GM18858 (cell line): ENCODE results near the gene MYH10.
"Not testable (repeated sequence)": the region's sequence is repeated elsewhere in the genome, so short reads cannot be mapped to it uniquely, and the experiment has no call there.

Experiments
- ATAC-seq: cut with Tn5 transposase; IDR thresholded peaks from one replicate; pipeline ENCODE4 v1.9.1; 2021; ENCODE audit not compliant: unreplicated experiment

Gene MYH10

DNA sequence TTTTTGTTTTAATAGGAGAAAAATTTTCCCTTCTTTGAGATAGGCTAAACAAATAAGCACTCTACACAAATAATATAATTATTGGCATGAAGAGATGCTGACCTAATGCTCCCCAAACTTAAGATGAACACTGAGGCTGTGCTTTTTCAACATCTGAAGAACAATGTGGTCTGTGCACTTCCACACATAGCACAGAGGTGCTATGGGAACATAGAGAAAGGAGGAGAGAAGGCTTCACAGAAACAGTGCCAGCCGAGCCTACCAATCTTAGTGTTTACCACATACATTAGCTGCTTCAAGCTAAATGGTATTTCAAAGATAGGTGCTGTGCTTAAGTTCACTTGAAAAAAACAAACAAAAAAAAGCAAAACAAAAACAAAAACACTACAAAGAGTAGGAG is 72.4 kb downstream of the MYH10 start:
- ATAC-seq: no peak

DNA sequence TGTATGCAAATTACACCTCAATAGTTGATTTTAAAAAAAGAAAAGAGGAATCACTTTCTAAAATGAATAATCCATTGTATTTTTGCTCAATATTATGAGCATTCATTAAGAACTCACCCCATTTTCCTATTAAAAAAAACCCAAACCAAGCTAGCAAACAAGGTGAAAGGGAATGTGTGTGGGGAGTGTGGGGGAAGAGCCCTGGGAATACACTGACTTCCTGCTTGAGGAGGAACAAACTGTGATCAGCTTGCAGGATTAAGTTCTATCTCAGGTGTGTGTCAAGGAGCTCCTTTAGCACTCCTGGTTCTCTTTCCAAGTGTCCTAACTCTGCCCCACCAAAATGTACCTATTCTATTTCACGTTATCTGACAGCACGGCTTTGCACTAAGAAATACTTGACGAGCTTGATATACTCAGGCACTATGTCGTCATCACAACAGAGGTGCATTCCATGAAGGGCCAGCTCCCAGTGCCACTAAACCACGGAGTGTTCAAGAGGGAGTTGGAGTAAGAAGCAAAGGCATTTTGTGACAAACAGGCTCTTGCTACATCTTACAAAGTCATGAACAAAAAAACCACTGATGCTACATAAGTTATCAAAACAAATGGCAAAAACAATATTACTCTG is 73.2 kb downstream of the MYH10 start:
- no peak for ATAC-seq

DNA sequence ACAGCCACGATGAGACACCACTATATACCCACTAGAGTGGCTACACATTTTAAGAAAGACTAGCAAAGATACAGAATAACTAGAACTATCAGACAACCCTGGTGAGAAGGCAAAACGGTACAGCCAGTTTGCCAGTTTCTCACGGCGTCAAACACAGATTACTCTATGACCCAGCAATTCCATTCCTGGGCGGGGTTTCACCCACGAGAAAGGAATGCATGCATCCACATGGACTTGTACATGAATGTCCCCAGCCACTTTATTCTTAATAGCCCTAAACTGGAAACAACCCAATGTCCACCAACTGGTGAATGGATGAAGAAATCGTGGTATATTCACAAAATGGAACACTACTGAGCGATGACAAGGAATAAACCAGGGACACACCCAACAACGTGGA is 74.5 kb downstream of the MYH10 start:
- no peak for ATAC-seq

DNA sequence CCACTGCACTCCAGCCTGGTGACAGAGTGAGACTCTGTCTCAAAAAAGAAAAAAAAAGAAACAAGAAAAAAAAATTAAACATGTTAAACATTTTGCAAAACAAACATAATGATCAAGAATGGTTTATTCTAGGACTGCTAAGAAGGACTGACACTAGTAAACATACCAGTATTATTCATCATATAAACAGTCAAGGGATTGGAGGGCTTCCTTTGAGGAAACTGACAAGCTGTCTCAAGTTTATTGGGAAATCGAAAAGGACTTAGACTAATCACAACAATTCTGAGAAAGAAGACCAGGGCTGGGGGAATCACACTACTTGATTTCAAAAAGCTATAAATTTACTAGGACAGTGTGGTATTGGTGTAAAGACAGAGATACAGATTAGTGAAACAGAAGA is 75.5 kb downstream of the MYH10 start:
- no peak for ATAC-seq

DNA sequence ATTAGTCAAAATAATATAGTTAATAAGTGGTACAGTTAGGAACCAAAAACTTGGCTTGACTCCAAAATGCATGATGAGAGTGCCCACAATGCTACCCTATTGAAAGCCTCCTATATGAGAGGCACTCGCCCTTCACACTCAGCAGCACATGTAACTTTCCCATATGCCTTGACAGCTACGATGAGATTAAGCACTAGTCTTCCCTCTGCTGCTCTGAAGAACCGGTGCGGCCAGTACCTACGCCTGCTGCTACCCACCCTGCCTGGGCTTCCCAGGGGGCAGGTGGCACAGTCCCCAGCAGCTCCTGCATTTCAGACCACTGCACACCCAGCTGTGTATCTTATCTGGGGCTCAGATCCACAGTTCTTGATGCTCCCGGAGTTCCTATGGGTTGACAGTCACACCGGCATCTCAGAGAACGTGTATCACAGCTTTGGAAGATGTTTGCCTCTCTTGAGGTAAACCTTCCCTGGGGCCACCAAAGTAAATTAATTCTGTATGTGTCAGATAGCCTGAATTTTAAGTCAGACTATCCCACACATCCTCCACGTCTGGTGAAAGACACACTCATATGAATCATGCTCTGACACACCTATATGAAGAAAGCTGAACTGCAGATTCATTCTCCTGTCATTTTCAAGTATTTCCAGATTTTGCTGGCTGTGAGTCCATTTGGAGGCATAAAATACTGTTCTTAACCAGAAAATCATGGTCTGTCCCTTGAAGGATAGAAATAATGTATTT is 77.8 kb downstream of the MYH10 start:
- no peak for ATAC-seq

DNA sequence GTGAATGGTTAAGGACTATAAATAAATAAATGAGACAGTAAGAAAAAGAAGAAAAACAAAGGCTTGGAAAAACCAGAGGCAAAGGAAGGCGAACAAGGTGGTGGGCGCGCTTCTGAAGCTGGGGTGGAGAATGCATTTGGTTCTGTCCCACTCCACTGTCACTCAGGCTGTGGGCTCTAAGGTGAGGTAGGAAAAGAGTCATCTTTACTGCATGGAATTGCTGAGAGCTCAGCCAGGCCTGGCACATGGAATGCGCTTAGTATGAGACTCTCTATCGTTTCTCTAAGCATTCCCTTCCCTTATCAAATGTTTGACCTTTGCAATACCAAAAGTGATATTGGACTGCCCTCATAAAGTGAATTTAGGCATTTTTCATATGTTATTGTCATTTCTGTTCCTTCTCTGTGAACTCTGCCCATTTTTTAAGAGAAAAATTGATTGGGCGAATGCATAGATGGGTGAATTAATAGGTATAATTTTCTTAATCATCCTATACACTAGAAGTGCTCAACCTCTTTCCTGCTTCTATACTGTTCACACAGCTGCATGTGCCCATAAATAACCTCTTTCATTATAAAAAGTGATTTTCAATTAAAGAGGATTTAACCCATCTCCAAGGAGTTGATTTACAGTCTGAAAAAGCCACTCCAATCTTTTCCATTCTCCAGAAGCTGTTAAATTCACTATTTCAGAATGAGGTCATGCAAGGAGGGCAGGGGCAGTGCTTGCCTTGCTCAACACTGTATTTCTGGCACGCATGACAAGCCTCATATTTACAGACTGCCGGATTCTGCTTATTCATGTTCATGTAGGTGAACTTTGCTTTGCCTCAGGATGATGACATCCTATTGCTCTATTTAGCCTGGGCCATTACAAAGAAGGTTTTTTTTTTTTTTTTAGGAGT is 87.7 kb downstream of the MYH10 start:
- ATAC-seq: no peak

DNA sequence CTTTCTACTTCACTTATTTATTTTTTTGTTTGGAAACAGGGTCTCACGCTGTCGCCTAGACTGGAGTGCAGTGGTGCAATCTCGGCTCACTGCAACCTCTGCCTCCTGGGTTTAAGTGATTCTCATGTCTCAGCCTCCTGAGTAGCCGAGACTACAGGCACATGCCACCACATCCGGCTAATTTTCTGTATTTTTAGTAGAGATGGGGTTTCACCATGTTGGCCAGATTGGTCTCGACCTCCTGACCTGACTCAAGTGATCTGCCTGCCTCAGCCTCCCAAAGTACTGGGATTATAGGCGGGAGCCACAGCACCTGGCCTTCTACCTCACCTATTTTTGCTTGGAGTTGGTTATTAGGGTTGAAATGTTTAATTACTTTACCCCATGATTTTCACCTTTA is 90.5 kb downstream of the MYH10 start:
- not testable (repeated sequence) for ATAC-seq

DNA sequence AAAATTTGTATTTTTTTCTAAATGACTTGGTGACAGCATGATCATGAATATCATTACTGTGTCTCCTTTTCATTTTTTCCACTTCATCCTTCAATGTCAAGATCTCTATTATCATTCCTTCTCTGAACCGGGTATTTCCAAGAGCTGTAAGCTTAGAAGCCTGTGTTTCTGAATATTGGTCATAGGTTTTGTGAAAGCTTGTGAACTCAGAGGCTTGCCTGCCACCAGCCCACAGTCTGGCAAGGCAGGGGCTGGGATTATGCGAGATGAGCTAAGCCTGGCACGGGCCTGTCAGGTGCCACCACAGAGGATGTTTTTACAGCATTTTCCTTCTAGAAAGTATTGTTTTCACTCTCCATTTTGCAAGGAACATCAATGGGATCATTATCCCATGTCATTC is 92.8 kb downstream of the MYH10 start:
- no peak for ATAC-seq

DNA sequence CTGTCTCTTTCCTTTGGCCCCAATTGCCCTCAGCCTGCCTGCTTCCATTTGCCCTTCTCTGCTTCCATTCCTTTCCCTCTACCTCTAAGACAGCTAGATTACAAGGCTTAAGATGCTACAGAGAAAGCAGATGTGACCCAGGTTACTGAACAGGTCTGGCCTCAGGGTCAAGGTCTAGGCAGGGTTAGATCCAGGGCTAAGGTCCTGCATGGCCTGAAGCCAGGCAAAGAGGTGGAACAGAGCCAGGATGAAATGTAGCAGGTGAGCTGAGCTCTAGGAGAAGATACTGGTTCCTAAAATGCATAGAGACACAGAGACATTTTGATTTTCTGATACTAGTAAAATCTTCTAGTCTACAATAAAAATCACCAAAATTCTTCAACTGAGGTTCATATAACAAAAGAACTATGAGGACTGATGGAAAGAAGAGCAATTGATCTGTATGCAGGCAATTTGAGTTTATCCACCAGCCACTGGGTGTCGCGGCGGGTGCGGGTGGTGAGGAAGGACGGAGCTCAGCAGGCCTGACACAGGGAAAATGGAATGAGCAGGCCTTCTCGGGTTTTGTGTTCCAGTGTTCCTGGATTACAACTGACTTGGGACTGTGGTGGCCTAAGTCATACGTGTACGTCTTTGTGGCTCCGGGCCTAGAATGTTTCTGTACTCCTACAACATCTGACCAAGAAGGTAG is 95.9 kb downstream of the MYH10 start:
- ATAC-seq: no peak

DNA sequence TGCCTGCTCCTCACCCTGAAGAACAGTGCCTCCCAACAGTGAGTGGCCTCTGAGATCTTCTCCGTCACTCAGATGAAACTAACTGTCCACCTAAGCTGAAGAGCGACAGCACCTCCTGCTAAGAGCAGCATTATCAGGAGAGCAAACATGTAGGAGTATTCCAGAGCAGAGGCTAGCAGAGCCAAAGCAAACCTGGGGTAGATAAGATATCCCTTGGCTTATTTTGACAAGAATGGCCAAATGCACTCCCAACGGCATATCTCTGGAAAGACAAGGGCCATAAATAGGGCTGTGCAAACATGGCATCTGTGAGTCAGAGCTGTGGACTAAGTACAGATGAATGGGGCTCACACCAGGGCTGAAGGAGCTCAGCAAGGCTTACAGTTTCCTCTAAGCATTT is 98.5 kb downstream of the MYH10 start:
- ATAC-seq: no peak

DNA sequence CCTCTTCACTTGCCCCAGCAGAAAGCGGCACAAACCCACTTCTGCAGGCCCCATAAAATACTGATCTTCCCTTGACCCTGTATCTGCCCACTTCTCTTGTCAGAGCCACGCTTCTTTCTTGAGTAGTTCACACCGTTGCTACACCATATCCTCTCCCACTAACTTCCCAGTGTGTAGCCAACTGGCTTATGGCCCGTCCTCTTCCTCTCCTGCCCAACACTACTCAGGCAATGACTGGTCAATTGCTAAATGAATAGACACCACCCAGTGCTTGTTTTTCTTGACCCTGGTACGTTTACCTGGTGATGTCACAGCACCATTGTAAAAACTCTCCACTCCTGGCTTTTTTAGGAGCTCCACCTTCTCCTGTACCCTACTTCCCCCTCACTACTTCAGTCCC is 107.9 kb downstream of the MYH10 start:
- ATAC-seq: no peak

DNA sequence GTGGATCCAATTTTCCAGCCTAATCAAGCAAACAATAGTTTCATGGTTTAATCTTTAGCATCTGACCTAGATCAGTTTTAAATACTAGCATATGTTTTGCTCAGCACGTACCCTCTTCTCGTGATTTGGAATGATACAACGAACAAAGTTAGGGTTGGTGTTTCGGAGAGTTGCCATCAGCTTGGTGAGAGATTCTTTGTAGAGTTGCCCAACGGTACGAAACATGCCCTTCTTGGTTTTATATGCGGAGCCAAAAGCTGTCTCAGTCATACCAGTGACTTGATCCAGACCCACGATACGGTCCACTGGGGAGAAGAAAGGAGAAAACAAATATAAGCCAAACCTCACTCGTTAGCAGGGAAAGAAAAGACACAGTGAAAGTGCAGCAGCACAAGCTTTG is 109.5 kb downstream of the MYH10 start:
- no peak for ATAC-seq

DNA sequence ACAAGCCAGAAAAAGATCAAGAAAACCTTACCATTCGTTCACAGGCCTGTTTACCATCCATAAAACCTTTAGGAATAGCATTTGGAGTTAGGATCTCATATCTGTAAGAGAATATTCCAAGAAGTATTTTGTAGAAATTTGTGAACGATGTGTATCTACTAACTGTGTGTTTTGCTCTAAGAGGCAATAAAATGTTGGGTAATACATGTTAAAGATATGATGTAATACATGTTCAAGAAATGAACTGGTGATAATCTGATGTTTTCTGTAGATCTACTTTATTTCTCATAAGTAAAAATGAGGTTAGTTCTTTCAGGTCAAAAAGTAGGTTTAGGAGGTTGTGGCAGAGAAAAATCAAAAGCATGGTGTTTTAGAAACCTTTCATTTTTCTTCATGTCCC is 111.7 kb downstream of the MYH10 start:
- no peak for ATAC-seq

DNA sequence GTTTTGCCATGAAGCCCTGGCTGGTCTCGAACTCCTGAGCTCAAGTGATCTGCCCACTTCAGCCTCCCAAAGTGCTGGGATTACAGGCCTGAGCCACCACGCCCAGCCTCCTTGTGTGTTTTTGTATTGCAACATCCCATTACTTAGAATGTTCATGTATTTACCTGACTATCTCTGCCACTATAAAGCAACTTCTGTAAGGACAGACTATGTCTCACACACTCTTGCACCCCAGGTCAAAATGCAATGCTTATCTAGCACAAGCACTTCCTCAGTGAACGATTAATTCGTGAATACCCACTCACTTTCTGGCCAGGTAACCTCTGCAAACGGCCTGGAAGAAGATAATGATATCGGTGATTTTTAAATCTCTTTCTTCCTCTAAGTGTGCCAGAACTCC is 112.2 kb downstream of the MYH10 start:
- ATAC-seq: no peak

DNA sequence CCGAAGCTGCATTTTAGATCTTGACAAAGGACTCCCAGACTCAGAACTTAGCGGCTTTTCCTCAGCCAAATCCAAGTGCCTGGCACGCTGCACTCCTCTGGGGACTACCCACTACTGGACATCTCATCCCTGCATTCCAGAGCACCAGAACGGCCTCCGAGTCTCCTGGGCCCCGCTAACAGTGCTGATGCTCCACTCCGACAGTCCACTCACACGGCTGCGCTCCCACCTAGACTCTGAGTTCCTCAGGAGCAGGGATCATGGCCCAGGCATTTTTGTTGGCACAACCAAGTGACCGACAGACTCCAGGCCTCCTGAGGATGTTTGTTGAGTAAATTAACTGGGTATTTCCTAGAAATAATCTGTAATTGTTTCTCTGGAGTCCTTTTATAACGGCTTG is 115.7 kb downstream of the MYH10 start:
- ATAC-seq: no peak

DNA sequence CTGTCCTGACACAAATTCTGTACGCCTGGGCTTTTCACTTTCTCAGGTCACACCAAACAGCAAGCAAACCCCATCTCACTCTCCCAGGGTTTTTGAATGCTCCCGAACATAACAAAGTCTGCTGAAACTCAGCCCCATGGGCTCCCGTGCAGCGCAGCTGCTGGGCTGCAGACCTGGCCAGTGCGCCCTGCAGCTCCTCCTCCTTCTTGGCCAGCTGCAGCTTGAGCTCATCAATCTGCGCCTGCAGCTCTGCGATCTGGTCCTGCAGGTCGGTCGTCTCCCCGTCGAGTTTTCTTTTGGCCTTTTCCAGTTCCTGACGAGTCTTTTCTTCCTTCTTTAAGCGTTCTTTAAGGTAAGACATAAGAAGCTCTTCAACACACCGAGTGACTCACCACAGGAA is 124.4 kb downstream of the MYH10 start:
- no peak for ATAC-seq

DNA sequence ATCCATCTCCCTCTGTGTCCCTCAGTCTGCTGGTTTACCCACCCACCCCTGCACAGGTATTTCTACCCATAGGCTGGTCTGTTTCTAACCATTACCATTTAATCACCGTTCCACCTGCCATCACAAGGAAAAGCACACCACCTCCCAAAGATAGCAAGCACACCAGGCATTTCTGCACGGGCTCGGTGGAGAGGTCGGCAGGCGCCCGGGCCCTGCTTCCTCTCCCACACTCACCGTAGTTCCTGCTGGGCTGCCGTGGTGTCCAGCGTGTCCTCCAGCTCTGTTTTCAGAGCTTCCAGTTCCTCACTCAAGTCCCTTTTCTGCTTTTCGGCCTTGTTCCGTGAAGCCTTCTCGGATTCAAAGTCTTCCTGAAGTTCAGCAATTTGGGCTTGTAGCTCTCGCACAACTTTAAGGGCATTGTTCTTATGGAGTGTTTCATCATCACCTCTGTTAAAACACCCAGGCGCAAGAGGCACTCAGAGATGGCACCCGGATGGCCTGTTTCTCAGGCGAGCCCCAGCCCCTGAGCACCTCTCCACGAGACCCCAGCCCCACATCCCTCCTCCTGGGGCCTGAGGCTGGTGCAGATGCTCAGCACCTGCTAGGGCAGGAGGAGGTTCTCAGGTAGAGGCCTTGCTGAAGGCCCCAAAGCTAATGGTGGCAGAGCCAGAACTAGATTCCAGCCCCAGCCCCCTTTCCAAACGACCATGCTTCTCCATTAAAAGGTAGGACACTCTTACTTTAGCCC is 125.9 kb downstream of the MYH10 start:
- no peak for ATAC-seq

DNA sequence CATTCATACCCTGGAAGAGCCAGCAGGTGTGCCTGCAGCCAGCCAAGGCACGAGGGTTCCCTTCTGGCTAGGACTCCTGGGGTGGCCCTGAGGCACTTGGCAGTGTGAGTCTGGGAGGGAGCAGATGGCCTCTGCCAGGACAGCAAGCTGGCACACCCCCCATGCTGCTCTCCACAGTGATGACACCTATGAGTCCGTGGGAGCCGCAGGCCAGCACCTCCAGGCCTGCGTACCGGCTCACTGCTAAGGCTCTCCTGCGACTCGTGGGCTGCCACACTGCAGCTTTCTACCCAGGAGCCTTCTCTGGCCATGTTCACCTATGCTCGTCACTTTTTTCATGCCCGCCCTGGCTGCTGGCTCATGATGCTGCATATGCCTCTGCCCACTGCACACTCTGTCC is 126.7 kb downstream of the MYH10 start:
- no peak for ATAC-seq

DNA sequence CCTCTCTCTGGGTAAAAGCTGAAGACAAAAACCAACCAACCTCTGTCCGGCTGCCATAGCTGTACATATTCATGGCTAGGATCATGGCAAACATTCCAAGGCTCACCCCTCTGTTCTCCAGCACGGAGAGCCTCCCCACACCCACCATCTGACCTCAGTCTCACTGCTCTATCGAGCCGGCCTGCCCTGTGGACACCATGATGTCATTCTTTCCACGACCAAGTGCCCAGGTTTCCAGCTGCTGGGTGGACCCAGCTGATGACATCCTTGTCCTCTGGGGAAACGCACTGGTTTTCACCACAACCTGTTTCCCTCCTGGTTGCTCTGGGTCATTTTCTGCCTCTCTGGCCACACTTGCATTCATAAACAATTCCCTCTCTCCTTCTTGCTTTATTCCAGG is 127.2 kb downstream of the MYH10 start:
- ATAC-seq: no peak

DNA sequence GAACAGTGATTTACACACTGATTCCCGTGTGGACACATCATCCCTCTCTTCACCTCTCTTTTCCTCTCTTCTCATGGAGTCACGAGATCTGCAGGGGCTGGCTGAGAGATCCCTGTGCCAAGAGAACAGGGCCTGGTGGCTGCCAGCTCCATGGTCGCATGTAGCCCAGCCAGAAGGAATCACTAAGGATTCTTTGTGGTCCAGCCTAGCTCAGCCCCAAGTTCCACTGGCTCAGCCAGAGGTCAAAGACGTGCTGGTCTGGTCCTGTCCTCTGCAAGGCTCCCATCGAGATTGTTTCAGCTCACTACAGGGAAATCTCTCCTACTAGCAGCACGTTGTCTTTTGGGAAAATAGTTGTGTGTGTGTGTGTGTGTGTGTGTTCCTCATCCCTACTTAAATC is 128.4 kb downstream of the MYH10 start:
- no peak for ATAC-seq

DNA sequence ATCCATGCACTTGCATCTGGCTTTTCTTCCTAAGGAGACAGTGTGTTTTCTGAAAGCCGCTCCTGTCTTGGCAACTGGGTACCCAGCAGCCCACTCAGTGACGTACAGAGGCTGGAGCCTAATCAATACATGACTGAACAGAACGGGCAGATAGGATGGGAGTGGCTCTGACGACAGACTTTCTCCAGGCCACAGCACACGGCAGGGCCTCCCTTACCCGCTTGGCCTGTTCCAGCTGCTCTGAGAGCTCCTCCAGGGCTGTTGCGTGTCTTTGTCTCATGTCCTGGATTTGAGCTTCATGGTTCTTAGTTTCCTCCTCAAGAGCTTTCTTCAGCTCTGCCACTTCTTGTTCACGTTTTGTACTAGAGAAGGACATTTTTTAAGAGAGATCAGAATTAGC is 129.9 kb downstream of the MYH10 start:
- no peak for ATAC-seq
